H54 (cell line): ENCODE measurements around the gene CCDC102A.

Source experiments
- DNase-seq: peaks from one replicate; pipeline ENCODE4 v3.0.0; 2011; ENCODE audit warnings: low spot score, mixed read lengths; ENCODE audit not compliant: insufficient read length
- FAIRE-seq: peaks from 3 replicates; lab custom pipeline; 2011; peaks lifted over from hg19 to GRCh38; lab: Jason Lieb, UNC
- POLR2A ChIP-seq: IDR thresholded peaks from 2 replicates; pipeline ENCODE4 v1.6.1; 2011; ENCODE audit warnings: low read depth, mild to moderate bottlenecking, low read length

CCDC102A gene

GRCh38 chr16:57481421-57481820 lies 55.0 kb downstream of the CCDC102A start:
- no peak for TF ChIP-seq POLR2A
- no peak for FAIRE-seq

DNA sequence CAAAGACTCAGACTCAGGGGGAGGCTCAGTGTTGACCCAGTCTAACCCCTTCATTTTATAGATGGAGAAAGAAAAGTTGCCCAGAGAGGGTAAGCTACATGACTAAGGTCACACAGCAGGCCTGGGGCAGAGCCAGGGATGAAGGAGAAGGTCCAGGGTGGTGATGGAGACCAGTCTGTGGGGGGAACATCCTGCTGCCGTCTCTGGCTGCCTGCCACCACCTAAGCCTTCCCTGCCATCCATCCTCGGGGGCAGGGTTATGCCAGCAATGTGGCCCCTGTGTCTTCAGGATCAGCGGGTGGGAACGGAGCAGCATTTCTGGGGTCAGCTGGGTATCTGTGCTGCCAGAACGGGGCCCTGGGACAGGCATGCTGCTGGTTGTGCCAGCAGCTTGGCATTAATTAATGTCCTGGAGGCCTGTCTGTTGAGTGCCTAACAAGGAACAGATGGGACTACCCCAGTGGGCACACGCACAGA lies 55.6 kb downstream of the CCDC102A start:
- TF ChIP-seq POLR2A: no peak
- no peak for DNase-seq
- no peak for FAIRE-seq

More at GRCh38 chr16:57481421-57481820, 55.0 kb downstream of the CCDC102A start:
- DNase-seq: no peak

- FAIRE-seq (no peak), DNase-seq (peak; percentile 89)
- TF ChIP-seq POLR2A: peak; percentile 12; the same call in 1 of the 2 replicates
Observed at GRCh38 chr16:57479976-57480753, 56.2 kb downstream of the CCDC102A start.

GRCh38 chr16:57479205-57479975 lies 57.0 kb downstream of the CCDC102A start:
- TF ChIP-seq POLR2A: no peak
- no peak for FAIRE-seq
- peak; percentile 59 for DNase-seq

- DNase-seq: no peak
- FAIRE-seq: no peak
- TF ChIP-seq POLR2A: no peak
Observed at GRCh38 chr16:57478396-57479204, 57.8 kb downstream of the CCDC102A start.

GRCh38 chr16:57477531-57478202 lies 58.7 kb downstream of the CCDC102A start:
- no peak for TF ChIP-seq POLR2A
- no peak for FAIRE-seq
- no peak for DNase-seq

DNA sequence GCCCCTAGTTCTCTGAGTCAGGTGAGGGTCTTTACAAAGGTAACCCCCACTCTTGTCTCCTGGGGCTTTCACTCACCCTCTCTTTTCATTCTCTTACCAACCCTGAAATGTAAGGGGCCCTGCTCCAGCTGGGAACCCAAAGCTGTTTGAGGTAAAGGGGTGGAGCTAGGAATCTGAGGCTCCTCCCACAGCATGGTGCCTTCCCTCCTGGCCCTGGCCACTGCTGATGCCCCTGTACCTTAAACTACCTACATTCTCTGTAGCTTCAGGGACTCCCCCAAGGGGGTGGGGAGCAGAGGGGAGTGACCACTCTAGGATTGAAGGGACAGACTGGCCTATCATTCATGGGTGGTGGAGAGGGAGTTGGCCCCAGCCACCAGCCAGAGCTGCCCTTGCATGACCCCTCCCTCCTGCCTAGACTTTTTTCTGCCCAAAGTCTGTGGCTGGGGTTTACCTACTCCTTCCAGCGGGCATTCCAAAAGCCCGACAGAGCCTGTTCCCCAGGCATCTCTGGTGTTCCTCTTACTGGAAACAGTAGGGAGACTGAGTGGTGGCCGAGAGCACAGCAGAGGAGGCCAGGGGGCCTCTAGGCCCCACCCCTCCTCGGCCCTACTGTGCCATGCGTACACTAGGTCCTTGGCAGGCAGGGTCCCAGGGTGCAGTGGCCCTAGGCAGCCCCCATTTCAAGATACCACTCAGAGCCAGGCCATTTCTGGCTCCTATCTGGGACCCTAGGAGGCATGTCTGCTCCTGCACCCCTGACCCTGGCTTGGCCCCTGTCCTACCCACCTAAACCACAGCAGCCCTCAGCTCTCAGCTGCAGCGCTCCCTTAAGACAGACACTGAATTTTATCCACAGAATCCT lies 59.6 kb downstream of the CCDC102A start:
- TF ChIP-seq POLR2A: no peak
- no peak for DNase-seq
- FAIRE-seq: no peak

DNA sequence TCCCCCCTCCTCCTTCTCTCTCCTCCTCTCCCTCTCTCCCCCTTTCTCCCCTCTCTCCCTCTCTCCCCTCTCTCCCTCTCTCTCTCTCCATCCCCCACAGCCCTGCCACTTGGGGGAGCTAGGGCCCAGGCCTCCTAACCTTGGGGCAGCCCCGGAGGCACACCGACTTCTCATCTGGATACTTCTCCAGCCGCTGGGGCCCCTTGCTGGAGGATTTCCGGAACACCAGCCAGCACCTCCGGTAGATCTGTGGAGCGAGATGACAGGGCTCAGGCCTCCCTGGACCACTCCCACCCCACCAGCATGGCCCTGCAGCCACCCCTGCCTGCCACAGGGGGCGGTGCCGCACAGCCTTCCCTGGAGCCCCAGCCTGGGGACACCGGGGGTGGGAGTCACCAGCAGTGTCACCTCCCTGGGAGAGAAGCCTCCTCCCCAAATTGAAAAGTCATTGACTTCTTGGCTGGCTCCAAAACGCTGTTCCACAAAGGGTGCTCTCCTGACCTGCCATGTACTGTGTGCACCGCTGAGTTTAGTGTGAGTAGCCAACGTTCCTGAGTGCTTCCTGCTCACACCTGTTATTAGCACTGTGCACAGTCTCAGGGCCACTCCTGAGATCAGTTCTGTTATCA lies 60.5 kb downstream of the CCDC102A start:
- peak; percentile 43 for DNase-seq
- no peak for TF ChIP-seq POLR2A
- FAIRE-seq: no peak

GRCh38 chr16:57474671-57475661 lies 61.4 kb downstream of the CCDC102A start:
- TF ChIP-seq POLR2A: no peak
- no peak for FAIRE-seq
- DNase-seq: no peak

GRCh38 chr16:57473906-57474305 lies 62.5 kb downstream of the CCDC102A start:
- no peak for DNase-seq
- FAIRE-seq: no peak
- TF ChIP-seq POLR2A: no peak
